MM.1S (cell line): Measurements from ENCODE around the gene NINJ2.

ENCODE experiments used
- DNase-seq: peaks from one replicate; pipeline ENCODE4 v3.0.0-alpha.2; 2015
- H2AFZ ChIP-seq: fragments of 300-600 bp; sonication (generic); 2 replicates; pipeline ENCODE4 v1.6.0; 2016; ENCODE audit warnings: antibody characterized with exemption, low read length
- H3F3A ChIP-seq: fragments of 300-600 bp; sonication (generic); 2 replicates; pipeline ENCODE4 v1.6.1; 2016; ENCODE audit warnings: mild to moderate bottlenecking, antibody characterized with exemption, low read length, moderate library complexity, mixed read lengths; ENCODE audit not compliant: insufficient read depth
- H3K27ac ChIP-seq: fragments of 300-600 bp; sonication (generic); 2 replicates; pipeline ENCODE4 v1.5.1; 2016; ENCODE audit warnings: mild to moderate bottlenecking, low read length
- H3K27me3 ChIP-seq: fragments of 300-600 bp; sonication (generic); replicated peaks from 2 replicates; pipeline ENCODE4 v1.6.0; 2016; ENCODE audit warnings: low read length; ENCODE audit not compliant: insufficient read depth
- H3K36me3 ChIP-seq: fragments of 300-600 bp; sonication (generic); replicated peaks from 2 replicates; pipeline ENCODE4 v1.6.1; 2016; ENCODE audit warnings: mild to moderate bottlenecking, low read length, mixed read lengths; ENCODE audit not compliant: insufficient read depth
- H3K4me1 ChIP-seq: fragments of 300-600 bp; sonication (generic); 2 replicates; pipeline ENCODE4 v1.6.1; 2016; ENCODE audit warnings: low read length, mixed read lengths
- H3K4me2 ChIP-seq: fragments of 300-600 bp; sonication (generic); 2 replicates; pipeline ENCODE4 v1.6.0; 2016; ENCODE audit warnings: low read depth, low read length
- H3K4me3 ChIP-seq: fragments of 300-600 bp; sonication (generic); 2 replicates; pipeline ENCODE4 v1.5.1; 2016; ENCODE audit warnings: low read length, mixed read lengths
- H3K79me2 ChIP-seq: fragments of 300-600 bp; sonication (generic); 2 replicates; pipeline ENCODE4 v1.6.1; 2016; ENCODE audit warnings: mixed run types, low read length, mixed read lengths
- H3K9ac ChIP-seq: fragments of 300-600 bp; sonication (generic); 2 replicates; pipeline ENCODE4 v1.6.1; 2016; ENCODE audit warnings: low read length, mixed read lengths
- H3K9me2 ChIP-seq: fragments of 300-600 bp; sonication (generic); replicated peaks from 2 replicates; pipeline ENCODE4 v1.6.1; 2016; ENCODE audit warnings: mild to moderate bottlenecking, low read length, mixed read lengths; ENCODE audit not compliant: insufficient read depth
- H3K9me3 ChIP-seq: fragments of 300-600 bp; sonication (generic); replicated peaks from 2 replicates; pipeline ENCODE4 v1.6.1; 2016; ENCODE audit warnings: mild to moderate bottlenecking, low read length, mixed read lengths; ENCODE audit not compliant: insufficient read depth
- H4K20me1 ChIP-seq: fragments of 300-600 bp; sonication (generic); 2 replicates; pipeline ENCODE4 v1.6.1; 2016; ENCODE audit warnings: mild to moderate bottlenecking, low read length, moderate library complexity, mixed read lengths; ENCODE audit not compliant: insufficient read depth
- CTCF ChIP-seq: fragments of 300-600 bp; sonication (generic); IDR thresholded peaks from 2 replicates; pipeline ENCODE4 v1.5.1; 2016; ENCODE audit warnings: antibody characterized with exemption, low read length, mixed read lengths
- EZH2 ChIP-seq: fragments of 300-600 bp; sonication (generic); optimal IDR thresholded peaks from 2 replicates; pipeline ENCODE3; 2017; ENCODE audit warnings: low read depth, mild to moderate bottlenecking, antibody characterized with exemption, low read length, mixed read lengths
- EZH2phosphoT487 ChIP-seq: fragments of 300-600 bp; sonication (generic); IDR thresholded peaks from 2 replicates; pipeline ENCODE4 v1.6.1; 2018; ENCODE audit warnings: antibody characterized with exemption, low read length

NINJ2 gene

GRCh38 chr12:563787-564298 lies 99.4 kb downstream of the NINJ2 start:
- Histone ChIP-seq H3K4me3 (no peak overlapping the region), H3K27ac (no peak overlapping the region), H3F3A (no peaks in the 10 kb centered on the region), H3K79me2 (no peaks in the 10 kb centered on the region), H3K9me2 (no peaks in the 10 kb centered on the region), H3K9ac (no peak overlapping the region), H3K27me3 (peaks cover 5% of the 10 kb centered on the region; the same call in 1 of the 2 replicates), H3K4me2 (no peak overlapping the region), H3K9me3 (no peaks in the 10 kb centered on the region), H2AFZ (no peak overlapping the region), H3K36me3 (no peaks in the 10 kb centered on the region), H3K4me1 (no peaks in the 10 kb centered on the region), H4K20me1 (no peaks in the 10 kb centered on the region)
- no peak for DNase-seq
- TF ChIP-seq EZH2phosphoT487 (no peak), CTCF (no peak)

GRCh38 chr12:563250-563781 lies 99.9 kb downstream of the NINJ2 start:
- no peak overlapping the region for H3K4me2 ChIP-seq
- H3K9me2 ChIP-seq: no peaks in the 10 kb centered on the region
- H3K9ac ChIP-seq: no peak overlapping the region
- peaks cover 5% of the 10 kb centered on the region; the same call in 1 of the 2 replicates for H3K27me3 ChIP-seq
- no peaks in the 10 kb centered on the region for H3K36me3 ChIP-seq
- H3K27ac ChIP-seq: no peak overlapping the region
- no peak for DNase-seq
- H3F3A ChIP-seq: no peaks in the 10 kb centered on the region
- TF ChIP-seq EZH2: no peak
- TF ChIP-seq EZH2phosphoT487: no peak
- TF ChIP-seq CTCF: no peak
- H4K20me1 ChIP-seq: no peaks in the 10 kb centered on the region
- H3K4me1 ChIP-seq: no peaks in the 10 kb centered on the region
- no peaks in the 10 kb centered on the region for H3K9me3 ChIP-seq
- H2AFZ ChIP-seq: no peak overlapping the region
- H3K79me2 ChIP-seq: no peaks in the 10 kb centered on the region
- no peak overlapping the region for H3K4me3 ChIP-seq

- H3K9me3 ChIP-seq: no peaks in the 10 kb centered on the region
- H3K4me2 ChIP-seq: no peak overlapping the region
- no peaks in the 10 kb centered on the region for H3F3A ChIP-seq
- no peak overlapping the region for H3K4me3 ChIP-seq
- TF ChIP-seq CTCF: no peak
- TF ChIP-seq EZH2phosphoT487: no peak
- no peak for TF ChIP-seq EZH2
- H3K4me1 ChIP-seq: no peaks in the 10 kb centered on the region
- no peak overlapping the region for H3K27ac ChIP-seq
- no peaks in the 10 kb centered on the region for H4K20me1 ChIP-seq
- H3K9me2 ChIP-seq: no peaks in the 10 kb centered on the region
- no peak overlapping the region for H3K9ac ChIP-seq
- H3K36me3 ChIP-seq: no peaks in the 10 kb centered on the region
- no peaks in the 10 kb centered on the region for H3K79me2 ChIP-seq
- no peak for DNase-seq
- H2AFZ ChIP-seq: no peak overlapping the region
- peaks cover 5% of the 10 kb centered on the region; the same call in 1 of the 2 replicates for H3K27me3 ChIP-seq
Observed at GRCh38 chr12:562634-563033, 100.6 kb downstream of the NINJ2 start.
